ENCODE measurements around the gene F12. TPM values are rescaled to one million over a fixed set of nuclear protein-coding genes. Genes with fewer than 3 reads are reported as not detected.
A peak's percentile ranks its signal among the peaks of the same experiment; 100 is the strongest.

Gene F12
- total RNA-seq, 4 donors from 2014 or later: 0.38 to 3.0 (median 0.63) TPM

- no peak for TF ChIP-seq CTCF (IDR thresholded peaks at IDR 0.05)
- ATAC-seq (ENCODE audit: low FRiP score) (peak; percentile 87), DNase-seq (ENCODE audit: low spot score) (peak; percentile 50)
These were observed 42.6 kb downstream of the F12 start for GRCh38 chr5:177366528-177367322.

GRCh38 chr5:177365845-177366527 lies 43.4 kb downstream of the F12 start:
- no peak for TF ChIP-seq CTCF (IDR thresholded peaks at IDR 0.05)
- ATAC-seq (ENCODE audit: low FRiP score): no peak
- DNase-seq (ENCODE audit: low spot score): no peak

GRCh38 chr5:177364159-177364962 lies 45.0 kb downstream of the F12 start:
- TF ChIP-seq CTCF (IDR thresholded peaks at IDR 0.05): no peak
- ATAC-seq (ENCODE audit: low FRiP score) (no peak), DNase-seq (ENCODE audit: low spot score) (no peak)

GRCh38 chr5:177363565-177363964 lies 45.8 kb downstream of the F12 start:
- ATAC-seq (ENCODE audit: low FRiP score): no peak

DNA sequence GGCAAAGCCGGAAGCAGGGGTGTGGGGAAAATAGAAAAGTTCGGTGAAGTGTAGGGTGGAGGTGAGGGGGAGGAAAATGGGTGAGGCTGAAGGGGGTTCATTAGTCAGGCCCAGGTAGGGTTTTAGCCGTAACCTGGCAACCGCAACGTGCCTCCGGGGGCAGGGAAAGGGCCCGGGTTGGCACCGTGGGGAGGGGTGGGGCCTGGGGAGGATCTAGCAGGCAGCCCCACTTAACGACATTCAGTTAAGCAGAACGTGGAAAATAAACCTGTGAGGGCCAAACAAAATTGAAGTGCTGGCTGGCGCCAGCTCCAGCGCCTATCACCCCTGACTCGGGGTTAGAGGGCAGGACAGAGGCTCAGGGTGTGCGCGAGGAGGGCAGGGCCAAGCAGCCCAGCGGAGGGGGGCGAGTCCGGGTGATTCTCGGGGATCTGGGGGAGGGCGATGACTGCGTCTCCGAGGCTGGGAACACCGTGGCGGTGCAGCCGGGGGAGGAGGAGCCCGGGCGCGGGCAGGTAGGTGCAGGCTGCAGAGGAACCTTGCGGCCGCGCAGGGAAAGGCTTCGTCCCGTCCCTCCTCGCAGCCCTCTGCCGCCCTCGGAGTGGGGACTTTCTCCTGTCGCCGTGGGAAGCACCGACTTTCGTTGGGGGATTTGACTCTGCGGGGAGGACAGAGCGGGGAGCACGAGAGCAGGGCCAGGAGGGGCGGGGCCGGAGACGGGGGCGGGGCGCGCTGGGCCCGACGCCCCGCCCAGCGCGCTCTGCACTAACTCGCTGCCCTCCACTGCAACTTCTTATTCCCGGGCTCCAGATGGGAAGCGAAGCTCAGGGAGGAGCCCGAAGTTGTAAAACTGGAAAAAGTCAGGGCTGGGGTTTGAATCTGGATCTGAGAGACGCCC lies 46.5 kb downstream of the F12 start:
- DNase-seq (ENCODE audit: low spot score): no peak
- no peak for TF ChIP-seq CTCF (IDR thresholded peaks at IDR 0.05)

More at GRCh38 chr5:177363565-177363964, 45.8 kb downstream of the F12 start:
- DNase-seq (ENCODE audit: low spot score): no peak
- no peak for TF ChIP-seq CTCF (IDR thresholded peaks at IDR 0.05)

GRCh38 chr5:177362292-177362609 lies 47.1 kb downstream of the F12 start:
- TF ChIP-seq CTCF (IDR thresholded peaks at IDR 0.05): no peak
- ATAC-seq (ENCODE audit: low FRiP score): no peak
- no peak for DNase-seq (ENCODE audit: low spot score)

More for the DNA sequence above, 46.5 kb downstream of the F12 start:
- peak; percentile 67 for ATAC-seq (ENCODE audit: low FRiP score)

Measured in omental fat pad (tissue), 4 donors.